SK-N-MC (cell line): Measurements from ENCODE around the gene CALHM5.

ENCODE experiments used
- EZH2 ChIP-seq: fragments of 200-600 bp; sonication (generic); IDR thresholded peaks from one replicate; pipeline ENCODE4 v1.6.1; 2017; ENCODE audit warnings: antibody characterized with exemption
- POLR2AphosphoS5 ChIP-seq: IDR thresholded peaks from 2 replicates; pipeline ENCODE4 v1.6.1; 2012; ENCODE audit warnings: mild to moderate bottlenecking, low read depth, low read length, borderline replicate concordance

- TF ChIP-seq POLR2AphosphoS5, result no peak
- TF ChIP-seq EZH2, result no peak
Observed at GRCh38 chr6:116562019-116562403, 50.6 kb downstream of the CALHM5 start.
